ENCODE data around the gene ARHGAP5.

DNA sequence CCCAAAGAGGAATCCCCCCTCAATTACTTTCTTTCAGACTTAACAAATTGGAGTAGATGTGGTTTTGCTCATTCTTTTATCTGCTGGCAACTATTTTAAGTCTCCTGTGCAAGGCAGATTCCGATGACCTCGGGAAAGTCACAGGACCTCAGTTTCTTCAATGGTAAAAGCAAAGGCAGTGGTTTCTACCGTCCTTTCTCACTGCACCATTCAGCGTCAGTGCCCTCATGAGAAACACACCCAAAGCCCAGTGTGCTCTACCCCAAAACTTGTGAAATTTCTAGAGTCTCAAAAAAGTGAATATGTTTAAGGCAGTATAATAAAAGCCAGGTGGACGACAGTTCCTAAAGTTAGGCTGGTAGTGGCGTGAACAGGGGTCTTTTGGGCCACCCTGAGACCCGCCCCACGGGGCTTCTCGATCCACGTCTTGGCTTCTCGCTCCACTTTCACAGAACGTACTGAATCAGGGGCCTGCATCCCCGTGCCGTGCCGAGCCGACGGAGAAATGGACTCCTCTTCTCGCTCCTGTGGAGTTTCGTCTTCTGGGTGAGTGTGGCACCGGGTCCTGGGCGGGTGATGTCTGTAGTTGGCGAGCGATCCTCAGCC, 1.3 kb upstream of the ARHGAP5 start:
- TF ChIP-seq, protein P1, sequence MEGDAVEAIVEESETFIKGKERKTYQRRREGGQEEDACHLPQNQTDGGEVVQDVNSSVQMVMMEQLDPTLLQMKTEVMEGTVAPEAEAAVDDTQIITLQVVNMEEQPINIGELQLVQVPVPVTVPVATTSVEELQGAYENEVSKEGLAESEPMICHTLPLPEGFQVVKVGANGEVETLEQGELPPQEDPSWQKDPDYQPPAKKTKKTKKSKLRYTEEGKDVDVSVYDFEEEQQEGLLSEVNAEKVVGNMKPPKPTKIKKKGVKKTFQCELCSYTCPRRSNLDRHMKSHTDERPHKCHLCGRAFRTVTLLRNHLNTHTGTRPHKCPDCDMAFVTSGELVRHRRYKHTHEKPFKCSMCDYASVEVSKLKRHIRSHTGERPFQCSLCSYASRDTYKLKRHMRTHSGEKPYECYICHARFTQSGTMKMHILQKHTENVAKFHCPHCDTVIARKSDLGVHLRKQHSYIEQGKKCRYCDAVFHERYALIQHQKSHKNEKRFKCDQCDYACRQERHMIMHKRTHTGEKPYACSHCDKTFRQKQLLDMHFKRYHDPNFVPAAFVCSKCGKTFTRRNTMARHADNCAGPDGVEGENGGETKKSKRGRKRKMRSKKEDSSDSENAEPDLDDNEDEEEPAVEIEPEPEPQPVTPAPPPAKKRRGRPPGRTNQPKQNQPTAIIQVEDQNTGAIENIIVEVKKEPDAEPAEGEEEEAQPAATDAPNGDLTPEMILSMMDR (IDR thresholded peaks at IDR 0.05; ENCODE audit: insufficient read depth, low read length) = no peak
- TF ChIP-seq POLR2AphosphoS5 (IDR thresholded peaks at IDR 0.05; ENCODE audit: low read depth) (no peak), SPI1 (IDR thresholded peaks at IDR 0.05; ENCODE audit: borderline replicate concordance, low read depth) (no peak)
- TF ChIP-seq, protein P2, sequence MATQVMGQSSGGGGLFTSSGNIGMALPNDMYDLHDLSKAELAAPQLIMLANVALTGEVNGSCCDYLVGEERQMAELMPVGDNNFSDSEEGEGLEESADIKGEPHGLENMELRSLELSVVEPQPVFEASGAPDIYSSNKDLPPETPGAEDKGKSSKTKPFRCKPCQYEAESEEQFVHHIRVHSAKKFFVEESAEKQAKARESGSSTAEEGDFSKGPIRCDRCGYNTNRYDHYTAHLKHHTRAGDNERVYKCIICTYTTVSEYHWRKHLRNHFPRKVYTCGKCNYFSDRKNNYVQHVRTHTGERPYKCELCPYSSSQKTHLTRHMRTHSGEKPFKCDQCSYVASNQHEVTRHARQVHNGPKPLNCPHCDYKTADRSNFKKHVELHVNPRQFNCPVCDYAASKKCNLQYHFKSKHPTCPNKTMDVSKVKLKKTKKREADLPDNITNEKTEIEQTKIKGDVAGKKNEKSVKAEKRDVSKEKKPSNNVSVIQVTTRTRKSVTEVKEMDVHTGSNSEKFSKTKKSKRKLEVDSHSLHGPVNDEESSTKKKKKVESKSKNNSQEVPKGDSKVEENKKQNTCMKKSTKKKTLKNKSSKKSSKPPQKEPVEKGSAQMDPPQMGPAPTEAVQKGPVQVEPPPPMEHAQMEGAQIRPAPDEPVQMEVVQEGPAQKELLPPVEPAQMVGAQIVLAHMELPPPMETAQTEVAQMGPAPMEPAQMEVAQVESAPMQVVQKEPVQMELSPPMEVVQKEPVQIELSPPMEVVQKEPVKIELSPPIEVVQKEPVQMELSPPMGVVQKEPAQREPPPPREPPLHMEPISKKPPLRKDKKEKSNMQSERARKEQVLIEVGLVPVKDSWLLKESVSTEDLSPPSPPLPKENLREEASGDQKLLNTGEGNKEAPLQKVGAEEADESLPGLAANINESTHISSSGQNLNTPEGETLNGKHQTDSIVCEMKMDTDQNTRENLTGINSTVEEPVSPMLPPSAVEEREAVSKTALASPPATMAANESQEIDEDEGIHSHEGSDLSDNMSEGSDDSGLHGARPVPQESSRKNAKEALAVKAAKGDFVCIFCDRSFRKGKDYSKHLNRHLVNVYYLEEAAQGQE (IDR thresholded peaks at IDR 0.05; ENCODE audit: insufficient replicate concordance, low read depth) = no peak
